NK-92 (cell line): ENCODE measurements around the gene FBXL12.
"Not testable (repeated sequence)": the region's sequence is repeated elsewhere in the genome, so short reads cannot be mapped to it uniquely, and the experiment has no call there.

Source experiments
- DNase-seq: peaks from one replicate; lab custom pipeline; 2025; ENCODE audit not compliant: unreplicated experiment; lab: John Stamatoyannopoulos, UW

FBXL12 gene

GRCh38 chr19:9793071-9793591 is 25.7 kb downstream of the FBXL12 start:
- no peak for DNase-seq

DNA sequence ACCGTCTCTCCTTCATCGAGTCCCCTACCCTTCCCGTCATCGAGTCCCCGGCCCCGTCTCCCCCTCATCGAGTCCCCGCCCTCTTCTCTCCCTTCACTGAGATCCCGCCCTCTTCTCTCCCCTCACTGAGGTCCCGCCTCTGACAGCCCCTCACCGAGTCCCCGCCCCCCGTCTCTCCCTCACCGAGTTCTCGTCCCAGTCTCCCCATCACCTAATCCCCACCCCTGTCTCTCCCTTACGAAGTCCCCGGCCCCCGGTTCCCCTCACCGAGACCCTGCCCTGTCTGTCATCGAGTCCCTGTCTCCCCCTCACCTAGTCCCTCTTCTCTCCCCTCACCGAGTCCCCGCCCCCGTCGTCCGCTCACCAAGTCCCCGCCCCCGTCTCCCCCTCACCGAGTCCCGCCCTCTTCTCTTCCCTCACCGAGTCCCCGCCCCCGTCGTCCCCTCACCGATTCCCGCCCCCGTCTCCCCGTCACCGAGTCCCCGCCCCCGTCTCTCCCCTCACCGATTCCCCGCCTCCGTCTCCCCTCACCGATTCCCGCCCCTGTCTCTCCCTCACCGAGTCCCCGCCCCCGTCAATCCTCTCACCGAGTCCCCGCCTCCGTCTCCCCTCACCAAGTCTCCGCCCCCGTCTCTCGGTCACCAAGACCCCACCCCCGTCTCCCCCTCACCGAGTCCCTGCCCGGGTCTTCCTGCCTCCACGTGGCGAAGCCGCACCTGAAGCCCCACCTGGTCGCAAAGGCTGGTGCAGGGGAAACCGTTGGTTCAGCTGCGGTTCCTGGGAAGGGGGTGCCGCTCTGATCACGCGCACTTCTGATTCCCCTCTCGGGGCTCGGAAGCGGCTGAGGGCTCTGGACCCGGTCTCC is 26.4 kb downstream of the FBXL12 start:
- peak; percentile 92 for DNase-seq

- peak; percentile 88 for DNase-seq
These were observed 27.2 kb downstream of the FBXL12 start for GRCh38 chr19:9791552-9792205.

DNA sequence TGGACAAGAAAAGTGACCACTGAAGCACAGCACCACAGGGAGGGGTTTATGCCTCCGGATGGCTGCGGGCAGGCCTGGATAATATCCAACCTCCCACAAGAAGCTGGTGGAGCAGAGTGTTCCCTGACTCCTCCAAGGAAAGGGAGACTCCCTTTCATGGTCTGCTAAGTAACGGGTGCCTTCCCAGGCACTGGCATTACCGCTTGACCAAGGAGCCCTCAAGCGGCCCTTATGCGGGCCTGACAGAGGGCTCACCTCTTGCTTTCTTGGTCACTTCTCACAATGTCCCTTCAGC is 27.9 kb downstream of the FBXL12 start:
- not testable (repeated sequence) for DNase-seq

DNA sequence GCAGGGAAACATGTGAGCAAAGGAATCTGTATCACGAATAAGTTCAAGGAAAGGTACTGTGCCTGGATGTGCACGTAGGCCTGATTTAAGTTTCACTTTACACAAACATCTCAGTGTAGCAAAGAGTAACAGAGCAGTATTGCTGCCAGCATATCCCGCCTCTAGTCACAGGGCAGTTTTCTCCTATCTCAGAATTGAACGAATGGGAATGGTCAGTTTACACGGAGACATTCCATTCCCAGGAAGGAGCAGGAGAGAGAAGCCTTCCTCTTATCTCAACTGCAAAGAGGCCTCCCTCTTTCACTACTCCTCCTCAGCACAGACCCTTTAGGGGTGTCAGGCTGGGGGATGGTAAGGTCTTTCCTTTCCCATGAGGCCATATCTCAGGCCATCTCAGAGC is 29.3 kb downstream of the FBXL12 start:
- DNase-seq: not testable (repeated sequence)

DNA sequence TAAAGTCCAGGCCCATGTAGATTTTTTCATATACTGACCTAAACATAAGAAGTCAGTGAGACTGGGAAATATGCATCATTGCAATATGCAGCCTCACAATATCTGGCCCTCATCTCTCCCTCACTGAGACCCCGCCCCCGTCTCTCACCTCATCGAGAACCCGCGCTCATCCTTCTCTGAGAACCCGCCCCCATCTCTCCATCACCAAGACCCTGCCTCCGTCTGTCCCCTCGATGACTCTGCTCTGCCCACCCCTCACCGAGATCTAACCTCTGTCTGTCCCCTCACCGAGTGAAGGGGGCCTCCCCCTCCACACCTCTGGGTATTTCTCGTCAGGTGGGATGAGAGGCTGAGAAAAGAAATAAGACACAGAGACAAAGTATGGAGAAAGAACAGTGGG is 29.8 kb downstream of the FBXL12 start:
- no peak for DNase-seq

- not testable (repeated sequence) for DNase-seq
These were observed 30.3 kb downstream of the FBXL12 start for GRCh38 chr19:9788604-9789003.

GRCh38 chr19:9786819-9787218 is 32.1 kb downstream of the FBXL12 start:
- DNase-seq: no peak

- DNase-seq: no peak
These were observed 32.5 kb downstream of the FBXL12 start for GRCh38 chr19:9786342-9786741.

DNA sequence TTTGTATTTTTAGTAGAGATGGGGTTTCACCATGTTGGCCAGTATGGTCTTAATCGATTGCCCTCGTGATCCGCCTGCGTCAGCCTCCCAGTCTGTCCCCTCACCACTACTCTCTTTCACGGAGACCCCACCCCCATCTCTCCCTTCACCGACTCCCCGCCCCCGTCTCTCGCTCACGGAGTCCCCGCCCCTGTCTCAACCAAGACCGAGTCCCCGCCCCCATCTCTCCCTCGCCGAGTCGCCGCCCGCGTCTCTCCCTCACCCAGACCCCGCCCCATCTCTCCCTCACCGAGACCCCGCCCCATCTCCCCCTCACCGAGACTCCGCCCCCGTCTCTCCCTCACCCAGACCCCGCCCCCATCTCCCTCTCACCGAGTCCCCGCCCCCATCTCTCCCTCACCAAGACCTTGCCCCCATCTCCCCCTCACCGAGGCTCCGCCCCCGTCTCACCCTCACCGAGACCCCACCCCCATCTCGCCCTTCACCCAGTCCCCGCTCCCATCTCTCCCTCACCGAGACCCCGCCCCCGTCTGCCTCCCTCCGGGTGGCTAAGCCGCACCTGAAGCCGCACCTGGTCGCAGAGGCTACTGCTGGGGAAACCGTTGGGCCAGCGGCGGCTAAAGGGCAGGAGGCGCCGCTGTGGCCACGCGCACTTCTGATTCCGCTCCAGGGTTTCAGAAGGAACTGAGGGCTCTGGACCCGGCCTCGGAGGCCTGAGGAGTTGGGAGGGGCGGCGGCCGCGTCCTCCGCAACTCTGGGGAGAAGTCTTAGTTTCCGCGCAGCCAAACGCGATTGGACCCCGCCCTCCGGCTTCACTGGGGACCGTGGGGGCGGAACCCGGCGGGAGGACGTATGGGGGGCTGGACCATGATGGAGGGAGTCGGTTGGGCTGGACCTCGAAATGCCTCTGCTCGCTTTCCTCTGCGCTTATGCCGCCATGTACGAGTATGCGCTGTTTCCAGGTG is 33.2 kb downstream of the FBXL12 start:
- DNase-seq: peak; percentile 92

DNA sequence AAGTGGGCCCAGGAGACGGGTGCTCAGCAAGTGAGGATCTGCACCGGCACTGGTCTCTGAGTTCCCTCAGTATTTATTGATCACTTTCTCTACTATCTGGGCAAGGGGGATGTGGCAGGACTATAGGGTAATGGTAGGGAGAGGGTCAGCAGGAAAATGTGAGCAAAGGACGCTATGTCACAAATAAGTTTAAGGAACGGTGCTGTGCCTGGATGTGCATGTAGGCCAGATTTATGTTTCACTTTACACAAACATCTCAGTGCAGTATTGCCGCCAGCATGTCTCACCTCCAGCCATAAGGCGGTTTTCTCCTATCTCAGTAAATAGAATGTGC is 34.7 kb downstream of the FBXL12 start:
- not testable (repeated sequence) for DNase-seq

GRCh38 chr19:9782338-9782737 is 36.5 kb downstream of the FBXL12 start:
- DNase-seq: no peak

DNA sequence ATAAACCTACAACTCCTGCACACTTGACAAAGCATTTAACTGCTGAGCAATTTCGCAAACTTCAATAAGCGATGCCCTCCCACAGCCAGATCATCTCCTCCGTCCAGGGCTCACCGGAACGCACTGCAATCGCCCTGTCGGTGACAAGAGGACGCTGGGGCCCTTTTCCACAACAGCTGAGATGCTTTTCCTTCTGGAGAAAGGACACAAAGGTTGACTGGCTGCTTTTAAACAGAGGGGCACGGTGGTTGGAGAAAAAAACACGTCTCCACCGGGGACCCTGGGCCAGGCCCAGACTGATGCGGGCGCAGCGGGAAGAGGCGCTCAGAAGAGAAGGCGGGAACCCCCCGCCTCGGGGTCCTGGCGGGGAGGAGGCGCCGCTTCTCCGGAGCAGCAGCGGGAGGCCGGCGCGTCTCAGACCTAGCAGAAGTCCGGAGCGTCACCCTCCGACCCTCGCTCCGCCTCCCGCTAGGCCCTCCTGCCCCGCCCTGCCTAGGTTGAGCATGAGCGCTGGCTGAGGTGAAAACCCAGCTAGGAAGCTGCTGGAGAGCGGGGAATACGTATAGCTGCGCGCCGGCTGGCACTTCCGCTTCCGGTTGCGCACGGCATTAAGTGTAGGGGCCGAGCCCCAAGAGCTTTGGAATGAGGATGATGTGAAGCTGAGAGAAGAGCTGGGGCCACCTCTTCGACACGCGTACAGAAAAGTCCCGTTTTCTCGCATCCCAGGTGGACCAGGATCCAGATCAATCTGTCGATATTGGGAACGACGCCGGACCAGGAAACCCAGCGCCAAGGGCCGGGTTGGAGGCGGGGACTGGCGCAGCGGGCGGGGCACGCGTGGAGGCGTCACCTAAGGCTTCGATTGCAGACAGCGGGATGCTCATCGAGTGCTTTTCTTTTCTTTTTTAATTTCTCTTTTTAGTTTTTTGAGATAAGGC is 50.4 kb downstream of the FBXL12 start, which contains the start of gene ZNF846:
Gene ZNF846, minus strand, starts transcription at position 564 of the 938 bp plus-strand sequence. CDS start 3,788 bp downstream, outside the sequence.
- DNase-seq: peak; percentile 54
